OCI-LY1 (cell line): Measurements from ENCODE around the gene DVL1.

ENCODE experiments used
- CTCF ChIP-seq: fragments of 200-600 bp; sonication (generic), shearing (Covaris generic); IDR thresholded peaks from 2 replicates; pipeline ENCODE4 v1.5.1; 2017; ENCODE audit warnings: mild to moderate bottlenecking, antibody characterized with exemption, low read length, moderate library complexity, mixed read lengths
- EZH2 ChIP-seq: fragments of 200-600 bp; sonication (generic), shearing (Covaris generic); IDR thresholded peaks from 2 replicates; pipeline ENCODE4 v1.8.0; 2017; ENCODE audit warnings: borderline replicate concordance, mixed run types, mild to moderate bottlenecking, antibody characterized with exemption, low read length, moderate library complexity, mixed read lengths

- no peak for TF ChIP-seq CTCF
- TF ChIP-seq EZH2: no peak
These were observed 29.6 kb downstream of the DVL1 start for GRCh38 chr1:1319646-1319941.
